ENCODE results near the gene PCDHGB5. TPM values are rescaled to one million over a fixed set of nuclear protein-coding genes. Genes with fewer than 3 reads are reported as not detected.

PCDHGB5 gene
- polyA plus RNA-seq, 1 of the 3 experiments (the other 2 are of a cell fraction): 0.15 TPM

- Histone ChIP-seq H2AFZ (ENCODE audit: low read depth) (no peak overlapping the region), H3K27ac (ENCODE audit: low read depth in 2 of 2, low read length in 1 of 2) (no peak overlapping the region), H4K20me1 (ENCODE audit: insufficient read depth) (no peaks in the 10 kb centered on the region), H3K79me2 (ENCODE audit: insufficient read depth) (no peaks in the 10 kb centered on the region; the same call in 1 of the 2 replicates), H3K9me2 (no peaks in the 10 kb centered on the region), H3F3A (replicated peaks; ENCODE audit: insufficient read depth) (no peaks in the 10 kb centered on the region), H3K9me3 (peaks cover 9% of the 10 kb centered on the region), H3K27me3 (ENCODE audit: insufficient read depth) (no peaks in the 10 kb centered on the region), H3K4me2 (no peak overlapping the region), H3K36me3 (replicated peaks in 1 of 2; ENCODE audit: control insufficient read depth in 1 of 2, insufficient read depth in 2 of 2, low read length in 1 of 2) (peaks cover 0 to 2% of the 10 kb centered on the region in 2 experiments), H3K9ac (no peak overlapping the region), H3K4me1 (ENCODE audit: control insufficient read depth in 1 of 2, insufficient read depth in 2 of 2, low read depth in 1 of 2, low read length in 1 of 2) (no peaks in the 10 kb centered on the region), H3K4me3 (ENCODE audit: low read depth in 2 of 2, low read length in 1 of 2) (no peak overlapping the region)
- TF ChIP-seq USF2 (IDR thresholded peaks at IDR 0.05; ENCODE audit: borderline replicate concordance, low read depth, low read length) (no peak), TCF12 (IDR thresholded peaks at IDR 0.05) (no peak), CHD2 (IDR thresholded peaks at IDR 0.05; ENCODE audit: low read length, partially characterized antibody) (no peak), GATA2 (CRISPR knock-in tag; IDR thresholded peaks at IDR 0.05) (no peak), FOSL2 (IDR thresholded peaks at IDR 0.05; ENCODE audit: borderline replicate concordance, low read depth) (no peak), NFIC (IDR thresholded peaks at IDR 0.05; ENCODE audit: borderline replicate concordance) (no peak), RFX5 (IDR thresholded peaks at IDR 0.05; ENCODE audit: low read length) (no peak), TAF1 (IDR thresholded peaks at IDR 0.05; ENCODE audit: borderline replicate concordance, low read depth, low read length) (no peak), SMC3 (IDR thresholded peaks at IDR 0.05; ENCODE audit: low read depth, low read length) (no peak), POLR2AphosphoS5 (IDR thresholded peaks at IDR 0.05; ENCODE audit: low read depth, low read length) (no peak), FOXM1 (IDR thresholded peaks at IDR 0.05; ENCODE audit: low read depth) (no peak), SIN3A (IDR thresholded peaks at IDR 0.05; ENCODE audit: borderline replicate concordance, low read depth, low read length) (no peak)
- DNase-seq: no peak
- POLR2A ChIA-PET: no interaction called here
- 66% methylated on average over 14 of the region's 15 CpGs for WGBS (ENCODE audit: low lambda C conversion rate)
- CTCF ChIA-PET: interaction anchor here (1.0 kb wide), 1 partner anchor 159 kb away, joined by 4 read pairs; no protein-coding TSS in a partner anchor
Observed at GRCh38 chr5:141398608-141399007, 861 bp downstream of the PCDHGB5 start.

GRCh38 chr5:141399555-141400258, 2.0 kb downstream of the PCDHGB5 start:
- H3K4me1 ChIP-seq (ENCODE audit: control insufficient read depth in 1 of 2, insufficient read depth in 2 of 2, low read depth in 1 of 2, low read length in 1 of 2): no peaks in the 10 kb centered on the region
- POLR2A ChIA-PET: no interaction called here
- H3K79me2 ChIP-seq (ENCODE audit: insufficient read depth): no peaks in the 10 kb centered on the region; the same call in 1 of the 2 replicates
- H3K9me2 ChIP-seq: no peaks in the 10 kb centered on the region
- no peak for TF ChIP-seq TAF1 (IDR thresholded peaks at IDR 0.05; ENCODE audit: borderline replicate concordance, low read depth, low read length)
- no peak for TF ChIP-seq FOXJ3 (CRISPR knock-in tag; IDR thresholded peaks at IDR 0.05)
- TF ChIP-seq NRF1 (IDR thresholded peaks at IDR 0.05; ENCODE audit: low read depth, low read length): no peak
- no peak for TF ChIP-seq PBX3 (IDR thresholded peaks at IDR 0.05)
- no peak for TF ChIP-seq JUND (IDR thresholded peaks at IDR 0.05)
- TF ChIP-seq RXRA (IDR thresholded peaks at IDR 0.05; ENCODE audit: borderline replicate concordance, low read depth): no peak
- no peak for TF ChIP-seq POLR2AphosphoS5 (IDR thresholded peaks at IDR 0.05; ENCODE audit: low read depth, low read length)
- no peak for TF ChIP-seq EP300 (IDR thresholded peaks at IDR 0.05; ENCODE audit: borderline replicate concordance in 1 of 2, low read depth in 1 of 2, low read length in 1 of 2)
- TF ChIP-seq MXI1 (IDR thresholded peaks at IDR 0.05; ENCODE audit: low read depth, low read length): no peak
- TF ChIP-seq ELF1 (IDR thresholded peaks at IDR 0.05): no peak
- TF ChIP-seq GABPA (IDR thresholded peaks at IDR 0.05; ENCODE audit: low read depth): no peak
- TF ChIP-seq MEF2A (IDR thresholded peaks at IDR 0.05; ENCODE audit: borderline replicate concordance, low read depth): no peak
- no peak overlapping the region for H3K27ac ChIP-seq (ENCODE audit: low read depth in 2 of 2, low read length in 1 of 2)
- no peaks in the 10 kb centered on the region for H3F3A ChIP-seq (replicated peaks; ENCODE audit: insufficient read depth)
- WGBS (ENCODE audit: low lambda C conversion rate): 84% methylated on average over 58 of the region's 61 CpGs
- peaks cover 7% of the 10 kb centered on the region; the same call in 1 of the 2 replicates for H3K9me3 ChIP-seq
- no peak overlapping the region for H3K9ac ChIP-seq
- H3K4me3 ChIP-seq (ENCODE audit: low read depth in 2 of 2, low read length in 1 of 2): no peak overlapping the region; a peak in 1 of 4 replicates
- H2AFZ ChIP-seq (ENCODE audit: low read depth): no peak overlapping the region
- CTCF ChIA-PET: no interaction called here
- no peaks in the 10 kb centered on the region for H4K20me1 ChIP-seq (ENCODE audit: insufficient read depth)
- no peak overlapping the region for H3K4me2 ChIP-seq
- no peaks in the 10 kb centered on the region for H3K36me3 ChIP-seq (replicated peaks in 1 of 2; ENCODE audit: control insufficient read depth in 1 of 2, insufficient read depth in 2 of 2, low read length in 1 of 2)
- no peak for DNase-seq
- no peaks in the 10 kb centered on the region for H3K27me3 ChIP-seq (ENCODE audit: insufficient read depth)

Data from SK-N-SH (cell line).